Measurements from ENCODE around the gene RNF223.

- TF ChIP-seq ZNF8 (CRISPR knock-in tag; IDR thresholded peaks at IDR 0.05) (no peak), RARB (CRISPR knock-in tag; IDR thresholded peaks at IDR 0.05) (no peak), TOX (CRISPR knock-in tag; IDR thresholded peaks at IDR 0.05; ENCODE audit: borderline replicate concordance) (no peak), ZFP3 (CRISPR knock-in tag; IDR thresholded peaks at IDR 0.05) (no peak), ARNTL (CRISPR knock-in tag; IDR thresholded peaks at IDR 0.05; ENCODE audit: borderline replicate concordance, low read depth) (no peak), ZNF70 (CRISPR knock-in tag; IDR thresholded peaks at IDR 0.05) (no peak)
Measured at GRCh38 chr1:1115136-1115785, 41.2 kb upstream of the RNF223 start.

All from SK-N-SH treated with all-trans-retinoic acid at 6 μM for 48 hours (cell line).